Muscle layer of duodenum (tissue), 2 donors: ENCODE data around the gene PTCH2.

Experiments used
- H3K27ac ChIP-seq: one replicate; pipeline ENCODE4 v1.7.0; 2013; ENCODE audit warnings: mild to moderate bottlenecking, low read length
- H3K27me3 ChIP-seq: one replicate; pipeline ENCODE4 v1.7.0; 2013; ENCODE audit warnings: low read depth, mild to moderate bottlenecking, control low read depth, low read length
- H3K36me3 ChIP-seq, 2 donors: one replicate each; pipeline ENCODE4 v1.7.0; 2013; ENCODE audit warnings: low read length in 2 of 2, control low read depth in 1 of 2, mild to moderate bottlenecking in 1 of 2; ENCODE audit not compliant: insufficient read depth in 2 of 2, control insufficient read depth in 1 of 2
- H3K4me1 ChIP-seq, 2 donors: one replicate each; pipeline ENCODE4 v1.7.0; 2013; ENCODE audit warnings: low read length in 2 of 2, mild to moderate bottlenecking in 2 of 2, control low read depth in 1 of 2, moderate library complexity in 1 of 2; ENCODE audit not compliant: insufficient read depth in 2 of 2, control insufficient read depth in 1 of 2
- H3K4me3 ChIP-seq, 2 donors: one replicate each; pipeline ENCODE4 v1.7.0; 2013; ENCODE audit warnings: low read length in 2 of 2, low read depth in 1 of 2, mild to moderate bottlenecking in 1 of 2
- H3K9me3 ChIP-seq, 2 donors: one replicate each; pipeline ENCODE4 v1.7.0; 2013; ENCODE audit warnings: low read length in 2 of 2, control low read depth in 1 of 2, mild to moderate bottlenecking in 1 of 2; ENCODE audit not compliant: control insufficient read depth in 1 of 2
- donor health status: healthy.

The PTCH2 gene, protein sequence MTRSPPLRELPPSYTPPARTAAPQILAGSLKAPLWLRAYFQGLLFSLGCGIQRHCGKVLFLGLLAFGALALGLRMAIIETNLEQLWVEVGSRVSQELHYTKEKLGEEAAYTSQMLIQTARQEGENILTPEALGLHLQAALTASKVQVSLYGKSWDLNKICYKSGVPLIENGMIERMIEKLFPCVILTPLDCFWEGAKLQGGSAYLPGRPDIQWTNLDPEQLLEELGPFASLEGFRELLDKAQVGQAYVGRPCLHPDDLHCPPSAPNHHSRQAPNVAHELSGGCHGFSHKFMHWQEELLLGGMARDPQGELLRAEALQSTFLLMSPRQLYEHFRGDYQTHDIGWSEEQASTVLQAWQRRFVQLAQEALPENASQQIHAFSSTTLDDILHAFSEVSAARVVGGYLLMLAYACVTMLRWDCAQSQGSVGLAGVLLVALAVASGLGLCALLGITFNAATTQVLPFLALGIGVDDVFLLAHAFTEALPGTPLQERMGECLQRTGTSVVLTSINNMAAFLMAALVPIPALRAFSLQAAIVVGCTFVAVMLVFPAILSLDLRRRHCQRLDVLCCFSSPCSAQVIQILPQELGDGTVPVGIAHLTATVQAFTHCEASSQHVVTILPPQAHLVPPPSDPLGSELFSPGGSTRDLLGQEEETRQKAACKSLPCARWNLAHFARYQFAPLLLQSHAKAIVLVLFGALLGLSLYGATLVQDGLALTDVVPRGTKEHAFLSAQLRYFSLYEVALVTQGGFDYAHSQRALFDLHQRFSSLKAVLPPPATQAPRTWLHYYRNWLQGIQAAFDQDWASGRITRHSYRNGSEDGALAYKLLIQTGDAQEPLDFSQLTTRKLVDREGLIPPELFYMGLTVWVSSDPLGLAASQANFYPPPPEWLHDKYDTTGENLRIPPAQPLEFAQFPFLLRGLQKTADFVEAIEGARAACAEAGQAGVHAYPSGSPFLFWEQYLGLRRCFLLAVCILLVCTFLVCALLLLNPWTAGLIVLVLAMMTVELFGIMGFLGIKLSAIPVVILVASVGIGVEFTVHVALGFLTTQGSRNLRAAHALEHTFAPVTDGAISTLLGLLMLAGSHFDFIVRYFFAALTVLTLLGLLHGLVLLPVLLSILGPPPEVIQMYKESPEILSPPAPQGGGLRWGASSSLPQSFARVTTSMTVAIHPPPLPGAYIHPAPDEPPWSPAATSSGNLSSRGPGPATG

DNA sequence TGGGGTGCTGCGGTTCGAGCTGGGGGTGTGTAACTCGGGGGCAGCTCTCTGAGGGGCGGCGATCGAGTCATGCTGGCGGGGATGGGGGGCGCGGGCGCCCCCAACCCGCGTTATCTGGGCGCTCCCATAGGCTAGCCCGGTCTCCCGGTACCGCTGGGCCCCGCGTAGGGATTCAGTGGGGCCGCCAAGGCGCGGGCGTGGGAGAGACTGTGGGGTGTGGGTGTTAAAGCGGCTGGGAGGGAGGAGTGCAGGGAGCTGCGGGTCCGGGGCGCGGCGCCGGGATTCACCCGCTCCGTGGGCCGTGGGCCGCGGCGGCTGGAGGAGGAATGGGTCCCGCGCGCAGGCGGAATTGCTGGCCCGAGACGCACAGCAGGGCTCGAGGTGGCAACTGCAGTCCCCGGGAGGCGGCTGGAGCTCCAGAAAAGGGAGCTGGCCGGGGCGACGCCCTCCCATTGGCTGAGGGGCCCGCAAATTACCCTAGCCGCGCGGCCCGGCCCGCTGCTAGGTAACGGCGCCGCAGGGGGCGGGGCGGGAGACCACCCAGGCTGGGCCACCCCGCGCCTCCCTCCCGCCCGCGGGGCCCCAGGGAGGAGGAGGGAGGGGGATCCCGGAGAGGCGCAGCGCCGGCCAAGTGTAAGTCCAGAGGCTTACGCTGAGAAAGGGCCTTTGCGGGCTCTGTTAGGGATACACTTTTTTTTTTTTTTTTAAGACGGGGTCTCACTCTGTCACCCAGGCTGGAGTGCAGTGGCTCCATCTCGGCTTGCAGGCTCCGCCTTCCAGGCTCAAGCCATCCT is at the start of gene PTCH2:
TSS of gene PTCH2 (minus strand) at position 392 of the 794 bp plus-strand sequence. CDS start at position 71, 321 bp downstream.
- H3K4me3 ChIP-seq = peak within 1 kb of the TSS; percentile 26 to 68
- H3K27me3 ChIP-seq = no peaks in the 10 kb centered on the region
- no peak within 1 kb of the TSS for H3K27ac ChIP-seq
- H3K4me1 ChIP-seq = peaks cover 0 to under 1% of the 10 kb centered on the region in 2 donors
- no peaks in the 10 kb centered on the region for H3K36me3 ChIP-seq
- H3K9me3 ChIP-seq = no peaks in the 10 kb centered on the region

DNA sequence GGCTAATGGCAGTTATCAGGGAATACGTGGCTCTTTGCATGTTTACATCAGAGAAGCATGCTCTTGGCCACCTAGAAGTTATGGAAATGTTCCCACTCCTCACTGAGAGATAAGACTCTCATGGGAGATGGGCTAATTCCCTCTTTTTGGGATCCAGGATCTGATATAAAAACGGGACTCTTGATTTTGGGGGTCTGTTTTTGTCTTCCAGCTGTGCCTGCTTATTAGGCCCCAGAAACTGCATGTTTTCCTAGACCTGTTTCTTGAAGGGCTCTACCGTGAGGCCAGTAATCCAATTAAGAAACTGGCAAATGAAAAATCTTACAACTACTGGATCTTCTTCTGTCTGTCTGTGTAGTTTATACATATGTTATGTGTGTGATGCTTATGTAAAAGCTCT is 47.0 kb upstream of the PTCH2 start:
- Histone ChIP-seq H3K36me3 (peaks cover 0 to 15% of the 10 kb centered on the region in 2 donors), H3K27me3 (no peaks in the 10 kb centered on the region), H3K27ac (no peak overlapping the region), H3K4me3 (no peak overlapping the region), H3K9me3 (no peaks in the 10 kb centered on the region), H3K4me1 (peaks cover 0 to under 1% of the 10 kb centered on the region in 2 donors)

DNA sequence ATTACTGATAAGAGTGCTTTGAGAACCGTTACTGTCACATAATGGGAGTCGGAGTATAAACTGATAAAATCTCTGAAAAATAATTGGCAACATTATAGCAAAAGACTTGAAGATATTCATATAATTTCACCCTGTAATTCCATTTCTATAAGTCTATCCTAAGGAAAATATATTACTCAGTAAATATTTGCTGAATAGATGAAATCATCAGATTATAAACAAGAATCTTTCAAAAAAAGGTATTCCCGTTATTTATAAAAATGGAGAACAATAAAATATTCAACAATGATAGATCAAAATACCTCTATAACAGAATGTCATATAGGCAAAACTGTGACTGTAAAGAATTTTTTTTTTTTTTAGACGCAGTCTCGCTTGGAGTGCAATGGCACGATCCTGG is 42.4 kb upstream of the PTCH2 start:
- no peak overlapping the region for H3K27ac ChIP-seq
- H3K36me3 ChIP-seq = peaks cover 0 to 21% of the 10 kb centered on the region in 2 donors
- no peak overlapping the region for H3K4me3 ChIP-seq
- no peaks in the 10 kb centered on the region for H3K27me3 ChIP-seq
- H3K4me1 ChIP-seq = peaks cover 0 to 6% of the 10 kb centered on the region in 2 donors
- H3K9me3 ChIP-seq = no peaks in the 10 kb centered on the region

DNA sequence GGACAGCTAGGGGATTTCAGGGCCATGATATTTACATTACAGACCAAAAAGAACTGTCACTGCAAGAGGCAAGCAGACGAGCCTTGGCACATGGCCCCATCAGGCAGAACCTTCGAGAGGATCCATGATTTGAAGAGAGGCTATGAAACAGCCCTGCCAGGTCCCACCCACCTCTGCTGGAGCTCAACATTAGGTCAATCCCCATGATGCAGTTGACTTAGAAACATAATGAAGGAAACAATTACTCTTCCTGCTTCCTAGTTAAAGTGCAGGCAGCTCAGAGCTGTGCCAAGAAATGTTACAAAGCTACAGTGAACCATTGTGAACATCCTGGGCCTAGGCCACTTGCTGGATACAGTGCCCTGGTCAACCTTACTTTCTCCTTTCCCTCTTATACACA is 41.7 kb upstream of the PTCH2 start:
- peaks cover 0 to 18% of the 10 kb centered on the region in 2 donors for H3K36me3 ChIP-seq
- H3K27ac ChIP-seq = no peak overlapping the region
- H3K4me3 ChIP-seq = no peak overlapping the region
- H3K4me1 ChIP-seq = peaks cover 0 to 6% of the 10 kb centered on the region in 2 donors
- H3K27me3 ChIP-seq = no peaks in the 10 kb centered on the region
- no peaks in the 10 kb centered on the region for H3K9me3 ChIP-seq

DNA sequence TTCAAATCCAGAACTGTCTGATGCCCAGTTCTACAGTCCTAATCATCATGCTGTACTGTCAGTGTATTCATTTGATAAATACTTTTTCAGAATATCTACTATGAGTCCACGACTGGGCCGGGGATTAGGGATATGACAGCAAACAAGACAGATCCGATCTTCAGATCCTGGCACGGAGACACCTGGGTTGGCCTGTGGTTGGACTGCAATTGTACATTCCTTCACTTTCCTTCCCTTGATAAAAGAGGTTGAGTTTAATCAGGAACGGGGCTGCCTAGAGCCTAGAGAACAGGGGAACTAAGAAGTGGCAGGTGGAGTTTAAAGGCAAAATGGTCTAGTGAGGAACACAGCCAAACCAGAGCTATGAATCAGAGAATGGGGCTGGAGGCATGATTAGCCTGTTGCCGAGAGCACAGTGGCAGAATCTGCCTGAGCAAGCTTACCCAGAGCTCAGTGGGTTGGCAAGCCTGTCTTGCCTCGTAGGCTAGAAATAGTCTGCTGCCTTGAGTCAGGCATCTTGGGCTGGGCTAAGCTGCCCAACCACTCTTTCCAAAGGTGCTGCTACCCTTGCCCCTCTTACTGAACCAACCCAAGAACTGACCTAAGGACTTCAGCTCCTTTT is 38.1 kb upstream of the PTCH2 start:
- no peak overlapping the region for H3K4me3 ChIP-seq
- H3K27me3 ChIP-seq = no peaks in the 10 kb centered on the region
- H3K9me3 ChIP-seq = no peaks in the 10 kb centered on the region
- no peak overlapping the region for H3K27ac ChIP-seq
- peaks cover 0 to 6% of the 10 kb centered on the region in 2 donors for H3K4me1 ChIP-seq
- H3K36me3 ChIP-seq = peaks cover 0 to 21% of the 10 kb centered on the region in 2 donors

DNA sequence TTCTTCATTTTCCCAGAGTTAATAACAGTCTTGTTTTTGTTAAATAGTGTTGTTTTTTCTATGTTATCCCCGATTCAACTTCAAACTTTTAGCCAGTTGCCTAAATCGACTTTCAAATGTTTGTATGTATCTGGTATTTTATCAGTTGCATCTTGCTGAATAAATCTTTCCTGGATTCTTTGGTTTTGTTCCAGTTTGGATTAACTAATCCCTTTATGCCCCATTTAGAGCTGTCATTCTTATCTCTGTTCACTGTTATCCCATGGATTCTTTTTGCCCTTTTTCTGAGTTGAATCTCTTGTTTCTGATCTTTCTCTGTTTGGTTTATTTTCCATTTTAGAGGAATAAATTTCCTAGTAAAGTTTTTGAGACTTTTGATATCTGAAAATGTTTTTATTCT is 31.1 kb upstream of the PTCH2 start:
- H3K4me1 ChIP-seq = no peaks in the 10 kb centered on the region
- H3K4me3 ChIP-seq = no peak overlapping the region
- no peak overlapping the region for H3K27ac ChIP-seq
- H3K9me3 ChIP-seq = no peaks in the 10 kb centered on the region
- H3K27me3 ChIP-seq = no peaks in the 10 kb centered on the region
- H3K36me3 ChIP-seq = peaks cover 6 to 25% of the 10 kb centered on the region in 2 donors

DNA sequence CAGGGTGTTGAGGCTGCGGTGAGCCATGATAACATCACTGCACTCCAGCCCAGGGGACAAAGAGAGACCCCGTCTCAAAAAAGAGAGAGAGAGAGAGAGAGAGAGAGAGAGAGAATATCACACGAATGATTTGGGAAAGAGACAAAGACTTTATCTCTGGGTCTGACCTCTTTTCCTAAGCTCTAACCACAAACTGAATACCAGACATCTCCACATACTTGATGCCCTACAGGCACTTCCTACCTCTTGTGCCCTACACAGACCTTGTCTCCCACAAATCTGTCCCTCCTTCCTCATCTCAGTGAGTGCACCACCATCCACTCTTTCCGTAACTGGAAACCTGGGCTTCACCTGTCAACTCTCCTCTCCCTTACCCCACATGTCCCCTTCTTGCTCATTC is 27.0 kb upstream of the PTCH2 start:
- Histone ChIP-seq H3K27ac (no peak overlapping the region), H3K4me3 (no peak overlapping the region), H3K27me3 (no peaks in the 10 kb centered on the region), H3K36me3 (peaks cover 6 to 33% of the 10 kb centered on the region in 2 donors), H3K9me3 (no peaks in the 10 kb centered on the region), H3K4me1 (no peaks in the 10 kb centered on the region)

DNA sequence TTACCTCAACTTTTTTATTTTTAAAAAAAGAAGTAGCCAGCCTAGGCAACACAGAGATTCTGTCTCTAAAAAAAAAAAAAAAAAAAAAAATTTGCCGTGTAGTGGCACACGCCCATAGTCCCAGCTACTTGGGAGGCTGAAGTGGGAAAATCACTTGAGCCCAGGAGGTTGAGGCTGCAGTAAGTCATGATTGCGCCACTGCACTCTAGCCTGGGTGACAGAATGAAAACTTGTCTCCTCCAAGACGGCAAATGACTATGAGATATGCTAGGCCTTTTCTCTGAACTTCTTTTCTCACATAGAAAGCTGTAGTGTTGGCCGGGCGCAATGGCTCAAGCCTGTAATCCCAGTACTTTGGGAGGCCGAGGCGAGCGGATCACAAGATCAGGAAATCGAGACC is 24.7 kb upstream of the PTCH2 start:
- H3K27me3 ChIP-seq = no peaks in the 10 kb centered on the region
- peaks cover 0 to 21% of the 10 kb centered on the region in 2 donors for H3K36me3 ChIP-seq
- H3K4me3 ChIP-seq = no peak overlapping the region
- H3K4me1 ChIP-seq = no peaks in the 10 kb centered on the region
- H3K27ac ChIP-seq = no peak overlapping the region
- H3K9me3 ChIP-seq = no peaks in the 10 kb centered on the region

DNA sequence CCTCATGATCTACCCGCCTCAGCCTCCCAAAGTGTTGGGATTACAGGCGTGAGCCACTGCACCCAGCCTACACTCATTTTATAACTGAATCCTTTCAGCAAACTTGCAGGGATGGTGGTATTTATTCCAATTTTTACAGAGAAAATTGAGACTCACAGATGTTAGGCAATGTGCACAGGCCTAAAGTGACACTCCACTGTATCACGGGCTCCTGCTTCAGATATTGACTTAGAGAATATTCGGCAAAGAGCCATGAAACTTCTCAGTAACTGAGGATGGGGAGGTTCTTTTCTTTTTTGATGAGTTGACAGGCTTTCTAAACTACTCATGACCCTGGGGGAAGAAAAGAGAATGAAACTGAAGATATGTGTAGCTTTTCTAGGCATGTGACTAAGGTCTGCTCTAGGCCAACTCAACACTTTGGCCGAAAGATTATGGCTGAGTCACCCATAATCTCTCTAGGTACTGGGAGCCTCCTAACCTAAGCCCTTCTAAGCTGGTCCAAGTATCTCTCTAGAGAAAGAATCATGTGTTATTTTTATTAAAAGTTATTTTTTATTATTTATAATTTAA is 19.9 kb upstream of the PTCH2 start:
- no peak overlapping the region for H3K27ac ChIP-seq
- H3K4me3 ChIP-seq = no peak overlapping the region

DNA sequence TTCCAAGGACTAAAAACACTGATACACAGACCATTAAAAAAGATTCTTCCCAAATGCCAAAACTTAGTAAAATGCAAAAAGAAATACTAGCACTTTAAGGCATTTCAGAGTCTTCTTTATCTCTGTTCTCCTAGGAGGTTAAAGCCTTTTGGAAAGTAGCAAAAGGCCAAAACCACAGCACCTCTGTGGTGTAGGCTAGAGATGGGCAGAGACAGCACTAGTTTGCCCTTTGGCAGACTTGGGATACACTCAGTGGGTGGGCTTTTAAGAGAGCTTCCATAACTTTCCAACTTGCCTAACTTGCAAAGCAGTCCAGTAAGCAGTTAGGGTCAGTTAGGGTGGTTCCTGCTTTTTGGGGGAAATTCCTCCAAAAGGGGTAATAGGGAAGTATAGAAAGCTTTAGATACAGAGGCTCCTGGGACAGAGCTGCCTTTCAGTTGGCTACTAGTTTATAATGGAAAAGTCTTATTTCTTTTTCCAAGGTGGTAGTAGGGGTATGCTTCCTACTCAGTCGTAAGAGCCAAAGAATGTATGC is 17.9 kb upstream of the PTCH2 start:
- no peak overlapping the region for H3K4me3 ChIP-seq
- H3K4me1 ChIP-seq = no peaks in the 10 kb centered on the region
- no peak overlapping the region for H3K27ac ChIP-seq
- no peaks in the 10 kb centered on the region for H3K9me3 ChIP-seq
- H3K27me3 ChIP-seq = no peaks in the 10 kb centered on the region
- peaks cover 0 to 4% of the 10 kb centered on the region in 2 donors for H3K36me3 ChIP-seq

More for the DNA sequence above, 19.9 kb upstream of the PTCH2 start:
- H3K9me3 ChIP-seq = no peaks in the 10 kb centered on the region
- no peaks in the 10 kb centered on the region for H3K4me1 ChIP-seq
- no peaks in the 10 kb centered on the region for H3K27me3 ChIP-seq
- H3K36me3 ChIP-seq = peaks cover 0 to 13% of the 10 kb centered on the region in 2 donors
